Fibroblast of lung (primary cell): Measurements from ENCODE around the gene BPTF.

Experiments used
- EZH2 ChIP-seq: IDR thresholded peaks from 2 replicates; pipeline ENCODE4 v1.5.1; 2012; ENCODE audit warnings: low read length, control low read depth, mild to moderate bottlenecking; ENCODE audit errors: missing control alignments
- TF ChIP-seq, protein P1 (sequence below), 2 donors: IDR thresholded peaks in 1 of 2; conservative IDR thresholded peaks in 1 of 2; 1 replicate in 1 of 2; 2 replicates in 1 of 2; pipeline ENCODE4 v1.5.1; 2011 to 2012; ENCODE audit warnings: low read length in 2 of 2, control low read depth in 1 of 2, inconsistent platforms in 1 of 2, low read depth in 1 of 2, mild to moderate bottlenecking in 1 of 2

DNA sequence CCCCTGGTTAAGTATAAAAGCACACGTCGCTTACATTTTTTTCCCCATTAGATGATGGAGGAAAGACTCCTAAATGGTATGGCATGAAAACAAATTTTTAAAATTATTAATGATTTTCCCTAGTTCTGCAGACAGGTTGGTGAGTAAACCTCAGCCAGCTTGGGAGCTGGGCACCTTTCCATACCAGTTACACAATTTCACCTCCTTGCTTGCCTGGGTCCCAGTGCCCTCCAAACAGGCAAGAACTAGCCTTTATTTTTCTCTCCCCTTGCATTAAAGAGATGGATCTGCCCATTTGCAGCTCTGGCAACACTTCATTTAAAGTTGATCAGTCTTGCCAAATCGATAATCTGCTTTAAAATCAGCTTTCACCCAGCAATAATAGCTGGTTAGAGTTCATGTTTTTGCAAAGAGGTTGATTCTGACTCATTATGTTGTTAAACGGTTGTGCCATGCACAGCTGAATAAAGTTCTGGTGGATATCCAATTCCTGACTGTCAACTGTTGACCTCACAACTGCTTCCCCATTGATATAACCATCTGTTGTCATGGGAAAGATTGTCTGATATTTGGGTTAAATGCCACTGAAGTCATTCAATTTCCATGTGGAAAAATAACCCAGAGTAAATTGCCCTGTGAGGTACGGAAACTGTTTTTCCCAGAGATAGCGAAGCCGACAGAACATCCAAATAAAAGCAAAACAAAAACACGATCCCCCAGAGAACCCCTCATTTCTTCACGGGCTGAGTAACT lies 169.7 kb downstream of the BPTF start:
- TF ChIP-seq, protein P1, sequence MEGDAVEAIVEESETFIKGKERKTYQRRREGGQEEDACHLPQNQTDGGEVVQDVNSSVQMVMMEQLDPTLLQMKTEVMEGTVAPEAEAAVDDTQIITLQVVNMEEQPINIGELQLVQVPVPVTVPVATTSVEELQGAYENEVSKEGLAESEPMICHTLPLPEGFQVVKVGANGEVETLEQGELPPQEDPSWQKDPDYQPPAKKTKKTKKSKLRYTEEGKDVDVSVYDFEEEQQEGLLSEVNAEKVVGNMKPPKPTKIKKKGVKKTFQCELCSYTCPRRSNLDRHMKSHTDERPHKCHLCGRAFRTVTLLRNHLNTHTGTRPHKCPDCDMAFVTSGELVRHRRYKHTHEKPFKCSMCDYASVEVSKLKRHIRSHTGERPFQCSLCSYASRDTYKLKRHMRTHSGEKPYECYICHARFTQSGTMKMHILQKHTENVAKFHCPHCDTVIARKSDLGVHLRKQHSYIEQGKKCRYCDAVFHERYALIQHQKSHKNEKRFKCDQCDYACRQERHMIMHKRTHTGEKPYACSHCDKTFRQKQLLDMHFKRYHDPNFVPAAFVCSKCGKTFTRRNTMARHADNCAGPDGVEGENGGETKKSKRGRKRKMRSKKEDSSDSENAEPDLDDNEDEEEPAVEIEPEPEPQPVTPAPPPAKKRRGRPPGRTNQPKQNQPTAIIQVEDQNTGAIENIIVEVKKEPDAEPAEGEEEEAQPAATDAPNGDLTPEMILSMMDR (conservative IDR thresholded peaks at IDR 0.05 in 1 of 2, IDR thresholded peaks at IDR 0.05 in 1 of 2; ENCODE audit: low read depth in 1 of 2, low read length in 2 of 2) = no peak
- TF ChIP-seq EZH2 = no peak
